ENCODE data around the gene NTRK2.
A peak's percentile ranks its signal among the peaks of the same experiment; 100 is the strongest.

The NTRK2 gene

GRCh38 chr9:84679571-84679970, 10.0 kb downstream of the NTRK2 start:
- DNase-seq (ENCODE audit: extremely low spot score, insufficient read length, low read depth): no peak
- no peak for FAIRE-seq

GRCh38 chr9:84681516-84682285, 12.2 kb downstream of the NTRK2 start:
- DNase-seq (ENCODE audit: extremely low spot score, insufficient read length, low read depth): no peak
- no peak for FAIRE-seq

GRCh38 chr9:84686068-84686467, 16.5 kb downstream of the NTRK2 start:
- FAIRE-seq (no peak), DNase-seq (ENCODE audit: extremely low spot score, insufficient read length, low read depth) (no peak)

GRCh38 chr9:84688956-84689355, 19.4 kb downstream of the NTRK2 start:
- DNase-seq (ENCODE audit: extremely low spot score, insufficient read length, low read depth) (no peak), FAIRE-seq (no peak)

GRCh38 chr9:84691634-84692033, 22.1 kb downstream of the NTRK2 start:
- FAIRE-seq: no peak
- no peak for DNase-seq (ENCODE audit: extremely low spot score, insufficient read length, low read depth)

- FAIRE-seq (peak; percentile 88), DNase-seq (ENCODE audit: extremely low spot score, insufficient read length, low read depth) (no peak)
Observed at GRCh38 chr9:84694248-84694647, 24.7 kb downstream of the NTRK2 start.

GRCh38 chr9:84697042-84697441, 27.5 kb downstream of the NTRK2 start:
- FAIRE-seq (no peak), DNase-seq (ENCODE audit: extremely low spot score, insufficient read length, low read depth) (no peak)

- DNase-seq (ENCODE audit: extremely low spot score, insufficient read length, low read depth) (no peak), FAIRE-seq (peak; percentile 87)
Observed at GRCh38 chr9:84697509-84698114, 28.1 kb downstream of the NTRK2 start.

GRCh38 chr9:84698323-84698722, 28.8 kb downstream of the NTRK2 start:
- no peak for DNase-seq (ENCODE audit: extremely low spot score, insufficient read length, low read depth)
- FAIRE-seq: no peak

GRCh38 chr9:84699984-84700383, 30.5 kb downstream of the NTRK2 start:
- FAIRE-seq: peak; percentile 12
- DNase-seq (ENCODE audit: extremely low spot score, insufficient read length, low read depth): no peak

GRCh38 chr9:84701801-84702200, 32.3 kb downstream of the NTRK2 start:
- no peak for DNase-seq (ENCODE audit: extremely low spot score, insufficient read length, low read depth)
- peak; percentile 96 for FAIRE-seq

GRCh38 chr9:84702471-84702870, 32.9 kb downstream of the NTRK2 start:
- FAIRE-seq (peak; percentile 57), DNase-seq (ENCODE audit: extremely low spot score, insufficient read length, low read depth) (no peak)

GRCh38 chr9:84703793-84704192, 34.3 kb downstream of the NTRK2 start:
- FAIRE-seq: no peak
- no peak for DNase-seq (ENCODE audit: extremely low spot score, insufficient read length, low read depth)

- no peak for FAIRE-seq
- DNase-seq (ENCODE audit: extremely low spot score, insufficient read length, low read depth): no peak
Observed at GRCh38 chr9:84705128-84705527, 35.6 kb downstream of the NTRK2 start.

- DNase-seq (ENCODE audit: extremely low spot score, insufficient read length, low read depth) (no peak), FAIRE-seq (no peak)
Observed at GRCh38 chr9:84708400-84708799, 38.9 kb downstream of the NTRK2 start.

GRCh38 chr9:84709056-84709455, 39.5 kb downstream of the NTRK2 start:
- FAIRE-seq (no peak), DNase-seq (ENCODE audit: extremely low spot score, insufficient read length, low read depth) (no peak)

- FAIRE-seq: no peak
- no peak for DNase-seq (ENCODE audit: extremely low spot score, insufficient read length, low read depth)
Observed at GRCh38 chr9:84710701-84711397, 41.3 kb downstream of the NTRK2 start.

GRCh38 chr9:84711398-84711777, 41.9 kb downstream of the NTRK2 start:
- DNase-seq (ENCODE audit: extremely low spot score, insufficient read length, low read depth) (no peak), FAIRE-seq (peak; percentile 15)

- FAIRE-seq: no peak
Observed at GRCh38 chr9:84711936-84712335, 42.4 kb downstream of the NTRK2 start.

GRCh38 chr9:84716217-84716616, 46.7 kb downstream of the NTRK2 start:
- DNase-seq (ENCODE audit: extremely low spot score, insufficient read length, low read depth) (no peak), FAIRE-seq (no peak)

More at GRCh38 chr9:84711936-84712335, 42.4 kb downstream of the NTRK2 start:
- no peak for DNase-seq (ENCODE audit: extremely low spot score, insufficient read length, low read depth)

- no peak for FAIRE-seq
- no peak for DNase-seq (ENCODE audit: extremely low spot score, insufficient read length, low read depth)
Observed at GRCh38 chr9:84718476-84718875, 48.9 kb downstream of the NTRK2 start.
